Stomach (tissue), 19 donors: ENCODE data around the gene IDH1. TPM values are rescaled to one million over a fixed set of nuclear protein-coding genes. Genes with fewer than 3 reads are reported as not detected.
A peak's percentile ranks its signal among the peaks of the same experiment; 100 is the strongest.

Experiments used
- DNase-seq, 2 donors: peaks; one replicate each; pipeline versions ENCODE4 v3.0.0 to v3.0.0-alpha.2; 2013 to 2019
- H3K27ac ChIP-seq, 5 donors: fragments of 200-600 bp in 4 of 5; sonication (generic) in 4 of 5; one replicate each; pipeline ENCODE4 v1.5.1; 2013 to 2019; ENCODE audit warnings: mild to moderate bottlenecking in 1 of 5, moderate library complexity in 1 of 5
- H3K27me3 ChIP-seq, 3 donors: fragments of 200-600 bp; sonication (generic); one replicate each; pipeline ENCODE4 v1.5.1; 2017 to 2019; ENCODE audit warnings: mixed run types in 1 of 3
- H3K36me3 ChIP-seq, 4 donors: fragments of 200-600 bp; sonication (generic); 1 replicate in 3 of 4; 2 replicates in 1 of 4; pipeline ENCODE4 v1.5.1; 2016 to 2019
- H3K4me1 ChIP-seq, 4 donors: fragments of 200-600 bp; sonication (generic); one replicate each; pipeline ENCODE4 v1.5.1; 2016 to 2019
- H3K4me3 ChIP-seq, 4 donors: fragments of 200-600 bp; sonication (generic) in 3 of 4; one replicate each; pipeline ENCODE4 v1.5.1; 2016 to 2019; ENCODE audit warnings: mild to moderate bottlenecking in 1 of 4
- H3K9me3 ChIP-seq, 4 donors: fragments of 200-600 bp; sonication (generic); one replicate each; pipeline ENCODE4 v1.5.1; 2016 to 2019
- CTCF ChIP-seq, 7 experiments: fragments of 450-650 bp in 4 of 7; fragments of 200-600 bp in 3 of 7; sonication (generic) in 3 of 7; IDR thresholded peaks; one replicate each; pipeline ENCODE4 v1.5.1; 2016 to 2019; ENCODE audit warnings: antibody characterized with exemption in 7 of 7, control low read depth in 2 of 7, mild to moderate bottlenecking in 1 of 7
- EP300 ChIP-seq: sonication (generic); formaldehyde crosslinking; IDR thresholded peaks from one replicate; pipeline ENCODE4 v1.6.1; 2017; ENCODE audit warnings: antibody characterized with exemption
- POLR2A ChIP-seq, 4 donors: fragments of 450-650 bp; IDR thresholded peaks; one replicate each; pipeline ENCODE4 v1.6.1; 2016; ENCODE audit warnings: antibody characterized with exemption in 4 of 4, control low read depth in 2 of 4, mild to moderate bottlenecking in 1 of 4, moderate library complexity in 1 of 4
- POLR2AphosphoS5 ChIP-seq, 3 donors: sonication (generic); formaldehyde crosslinking; IDR thresholded peaks; one replicate each; pipeline ENCODE4 v1.6.1; 2016; ENCODE audit warnings: antibody characterized with exemption in 3 of 3
- WGBS, 5 donors: extraction: QIAGEN DNeasy Blood & Tissue Kit in 3 of 5; methylation state at CpG; one replicate each; pipeline versions ENCODE4 v1.1.5 to v1.1.7; 2013 to 2018; 5-methylcytosine and 5-hydroxymethylcytosine counted together
- intact Hi-C: fragments of 100-400 bp; cut with DNase I; formaldehyde crosslinking; loops from one replicate; pipeline ENCODE4 v1.15.1; 2023; ENCODE audit warnings: low total_unique reads
- long read RNA-seq, 10 donors: transcript quantifications; one replicate each; lab custom pipeline, GENCODE V29; 2026
- polyA plus RNA-seq, 3 donors: library from polyadenylated mRNA; stranded (reverse); fragments of 200-250 nt; gene quantifications; one replicate each; pipeline ENCODE4 v1.2.3, GENCODE V29; 2013
- total RNA-seq, 5 donors: library from RNA; depleted of rRNA; stranded (reverse); fragments of >200 nt; gene quantifications; one replicate each; pipeline versions ENCODE4 v1.1.0 to v1.2.3, GENCODE V29; 2014 to 2016
- donor health status: healthy with polysubstance abuse.
- donor health status: Bipolar disorder and iron deficiency.
- donor health status: healthy.

The IDH1 gene
- 100 to 1,000 TPM in 2 of 5 donors, 10 to 100 TPM in 3; 18.1 to 106 (median 100.0) TPM for total RNA-seq
- polyA plus RNA-seq = 10 to 100 TPM; 47.9 to 76.0 (median 70.9) TPM
- long read RNA-seq, donor 1, transcript IDH1-201 (10 exons, 2,382 nt) = major isoform, 10 of 22 reads
- long read RNA-seq, donor 1, partial matches to known transcripts = 6 of 22 reads
- long read RNA-seq, donor 1, other reads (novel, unspliced or antisense) = 0 of 22 reads
- long read RNA-seq, donor 2, transcript IDH1-201 (10 exons, 2,382 nt) = major isoform, 33 of 39 reads
- long read RNA-seq, donor 2, partial matches to known transcripts = 0 of 39 reads
- long read RNA-seq, donor 2, other reads (novel, unspliced or antisense) = 0 of 39 reads
- long read RNA-seq, donor 3, transcript IDH1-201 (10 exons, 2,382 nt) = major isoform, 18 of 39 reads
- long read RNA-seq, donor 3, partial matches to known transcripts = 19 of 39 reads
- long read RNA-seq, donor 3, other reads (novel, unspliced or antisense) = 0 of 39 reads
- long read RNA-seq, donor 4, partial matches to known transcripts = 0 of 3 reads
- long read RNA-seq, donor 4, other reads (novel, unspliced or antisense) = 0 of 3 reads
- long read RNA-seq, donor 5, transcript IDH1-201 (10 exons, 2,382 nt) = major isoform, 11 of 13 reads
- long read RNA-seq, donor 5, partial matches to known transcripts = 0 of 13 reads
- long read RNA-seq, donor 5, other reads (novel, unspliced or antisense) = 0 of 13 reads
- long read RNA-seq, donor 6 = 0 reads
- long read RNA-seq, donor 7, transcript IDH1-201 (10 exons, 2,382 nt) = major isoform, 30 of 38 reads
- long read RNA-seq, donor 7, transcript IDH1-207 (4 exons, 1,614 nt) = minor isoform, 6 of 38 reads
- long read RNA-seq, donor 7, partial matches to known transcripts = 0 of 38 reads
- long read RNA-seq, donor 7, other reads (novel, unspliced or antisense) = 0 of 38 reads
- long read RNA-seq, donor 8, transcript IDH1-201 (10 exons, 2,382 nt) = major isoform, 26 of 28 reads
- long read RNA-seq, donor 8, partial matches to known transcripts = 0 of 28 reads
- long read RNA-seq, donor 8, other reads (novel, unspliced or antisense) = 0 of 28 reads
- long read RNA-seq, donor 9, transcript IDH1-201 (10 exons, 2,382 nt) = major isoform, 13 of 18 reads
- long read RNA-seq, donor 9, partial matches to known transcripts = 0 of 18 reads
- long read RNA-seq, donor 9, other reads (novel, unspliced or antisense) = 0 of 18 reads
- long read RNA-seq, donor 10, transcript IDH1-201 (10 exons, 2,382 nt) = major isoform, 15 of 15 reads
- long read RNA-seq, donor 10, partial matches to known transcripts = 0 of 15 reads
- long read RNA-seq, donor 10, other reads (novel, unspliced or antisense) = 0 of 15 reads

- intact Hi-C loops = no loop called here
- TF ChIP-seq POLR2AphosphoS5 (IDR thresholded peaks at IDR 0.05) = peak in 2 of 3 donors; percentile 43 to 81
- peak in 4 of 7 experiments; percentile 6 to 41 (median 33) for TF ChIP-seq CTCF (IDR thresholded peaks at IDR 0.05)
- no peak for TF ChIP-seq EP300
- peak in 1 of 4 donors; percentile 52 for TF ChIP-seq POLR2A (IDR thresholded peaks at IDR 0.05)
- DNase-seq = peak; percentile 98
- Histone ChIP-seq H3K36me3 (peaks cover 0 to 25% (median 22%) of the 10 kb centered on the region in 4 donors), H3K4me3 (peak within 1 kb of the TSS; percentile 76 to 94 (median 90)), H3K9me3 (no peaks in the 10 kb centered on the region), H3K4me1 (peaks cover 15 to 71% (median 42%) of the 10 kb centered on the region in 4 donors), H3K27ac (peak within 1 kb of the TSS; percentile 79 to 89 (median 88)), H3K27me3 (no peaks in the 10 kb centered on the region)
- 0 to 1% (median 0%) methylated on average over 12 to 48 of the region's 48 CpGs for WGBS, 5 donors
Observed at GRCh38 chr2:208254871-208255556, at the start of gene IDH1. TSS of gene IDH1 (minus strand) at chr2:208255071. CDS start at chr2:208251551, 3,520 bp downstream.

GRCh38 chr2:208304157-208304556 lies 49.3 kb upstream of the IDH1 start:
- peaks cover 24 to 87% (median 77%) of the 10 kb centered on the region in 4 donors for H3K36me3 ChIP-seq
- DNase-seq = no peak
- intact Hi-C loops = no loop called here
- H3K9me3 ChIP-seq = no peaks in the 10 kb centered on the region
- H3K4me1 ChIP-seq = no peaks in the 10 kb centered on the region
- no peak for TF ChIP-seq EP300
- no peak for TF ChIP-seq POLR2AphosphoS5 (IDR thresholded peaks at IDR 0.05)
- TF ChIP-seq CTCF (IDR thresholded peaks at IDR 0.05) = no peak
- no peak for TF ChIP-seq POLR2A (IDR thresholded peaks at IDR 0.05)
- 87 to 92% (median 88%) methylated on average over 4 of the region's 4 CpGs for WGBS, 5 donors
- H3K27ac ChIP-seq = no peak overlapping the region
- no peaks in the 10 kb centered on the region for H3K27me3 ChIP-seq
- H3K4me3 ChIP-seq = no peak overlapping the region

- Histone ChIP-seq H3K4me3 (no peak overlapping the region), H3K9me3 (no peaks in the 10 kb centered on the region), H3K36me3 (peaks cover 30 to 80% (median 77%) of the 10 kb centered on the region in 4 donors), H3K27me3 (no peaks in the 10 kb centered on the region), H3K27ac (no peak overlapping the region), H3K4me1 (no peaks in the 10 kb centered on the region)
- no peak for DNase-seq
- TF ChIP-seq CTCF (IDR thresholded peaks at IDR 0.05) = no peak
- TF ChIP-seq POLR2AphosphoS5 (IDR thresholded peaks at IDR 0.05) = no peak
- TF ChIP-seq EP300 = no peak
- no peak for TF ChIP-seq POLR2A (IDR thresholded peaks at IDR 0.05)
- WGBS, 5 donors = 92 to 95% (median 93%) methylated on average over 5 of the region's 5 CpGs
- intact Hi-C loops = no loop called here
Observed at GRCh38 chr2:208300847-208301618, 46.2 kb upstream of the IDH1 start.
